GM18508 (cell line): ENCODE results near the gene STK24.
"Not testable (repeated sequence)": the region's sequence is repeated elsewhere in the genome, so short reads cannot be mapped to it uniquely, and the experiment has no call there.

Experiments
- ATAC-seq: cut with Tn5 transposase; IDR thresholded peaks from one replicate; pipeline ENCODE4 v1.9.1; 2021; ENCODE audit warnings: moderate number of reproducible peaks; ENCODE audit not compliant: insufficient read depth, unreplicated experiment

Gene STK24

GRCh38 chr13:98423417-98423816 is 153.5 kb downstream of the STK24 start:
- no peak for ATAC-seq

GRCh38 chr13:98422046-98422445 is 154.9 kb downstream of the STK24 start:
- ATAC-seq: no peak

- no peak for ATAC-seq
Observed at GRCh38 chr13:98420554-98421175, 156.2 kb downstream of the STK24 start.

GRCh38 chr13:98419786-98420553 is 156.9 kb downstream of the STK24 start:
- no peak for ATAC-seq

- ATAC-seq: no peak
Observed at GRCh38 chr13:98416408-98416807, 160.5 kb downstream of the STK24 start.

- ATAC-seq: no peak
Observed at GRCh38 chr13:98415326-98416070, 161.4 kb downstream of the STK24 start.

- no peak for ATAC-seq
Observed at GRCh38 chr13:98413796-98414195, 163.1 kb downstream of the STK24 start.

GRCh38 chr13:98413278-98413677 is 163.6 kb downstream of the STK24 start:
- not testable (repeated sequence) for ATAC-seq

GRCh38 chr13:98411617-98412265 is 165.2 kb downstream of the STK24 start:
- ATAC-seq: no peak

GRCh38 chr13:98411013-98411412 is 165.9 kb downstream of the STK24 start:
- ATAC-seq: no peak

GRCh38 chr13:98410612-98411011 is 166.3 kb downstream of the STK24 start:
- no peak for ATAC-seq

- no peak for ATAC-seq
Observed at GRCh38 chr13:98409281-98409680, 167.6 kb downstream of the STK24 start.

GRCh38 chr13:98407575-98407974 is 169.3 kb downstream of the STK24 start:
- no peak for ATAC-seq

- ATAC-seq: no peak
Observed at GRCh38 chr13:98406971-98407370, 169.9 kb downstream of the STK24 start.

GRCh38 chr13:98406427-98406826 is 170.5 kb downstream of the STK24 start:
- no peak for ATAC-seq

GRCh38 chr13:98405690-98406344 is 171.1 kb downstream of the STK24 start:
- ATAC-seq: no peak

GRCh38 chr13:98405107-98405571 is 171.8 kb downstream of the STK24 start:
- no peak for ATAC-seq

- no peak for ATAC-seq
Observed at GRCh38 chr13:98403076-98403475, 173.8 kb downstream of the STK24 start.

GRCh38 chr13:98401934-98402333 is 175.0 kb downstream of the STK24 start:
- ATAC-seq: no peak

- no peak for ATAC-seq
Observed at GRCh38 chr13:98399756-98400155, 177.2 kb downstream of the STK24 start.
